ENCODE data around the gene DUOXA1. TPM values are rescaled to one million over a fixed set of nuclear protein-coding genes. Genes with fewer than 3 reads are reported as not detected.

DUOXA1 gene, protein sequence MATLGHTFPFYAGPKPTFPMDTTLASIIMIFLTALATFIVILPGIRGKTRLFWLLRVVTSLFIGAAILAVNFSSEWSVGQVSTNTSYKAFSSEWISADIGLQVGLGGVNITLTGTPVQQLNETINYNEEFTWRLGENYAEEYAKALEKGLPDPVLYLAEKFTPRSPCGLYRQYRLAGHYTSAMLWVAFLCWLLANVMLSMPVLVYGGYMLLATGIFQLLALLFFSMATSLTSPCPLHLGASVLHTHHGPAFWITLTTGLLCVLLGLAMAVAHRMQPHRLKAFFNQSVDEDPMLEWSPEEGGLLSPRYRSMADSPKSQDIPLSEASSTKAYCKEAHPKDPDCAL
- total RNA-seq, result under 1 TPM in 1 of 2 donors, not detected in 1; 0.58 TPM

DNA sequence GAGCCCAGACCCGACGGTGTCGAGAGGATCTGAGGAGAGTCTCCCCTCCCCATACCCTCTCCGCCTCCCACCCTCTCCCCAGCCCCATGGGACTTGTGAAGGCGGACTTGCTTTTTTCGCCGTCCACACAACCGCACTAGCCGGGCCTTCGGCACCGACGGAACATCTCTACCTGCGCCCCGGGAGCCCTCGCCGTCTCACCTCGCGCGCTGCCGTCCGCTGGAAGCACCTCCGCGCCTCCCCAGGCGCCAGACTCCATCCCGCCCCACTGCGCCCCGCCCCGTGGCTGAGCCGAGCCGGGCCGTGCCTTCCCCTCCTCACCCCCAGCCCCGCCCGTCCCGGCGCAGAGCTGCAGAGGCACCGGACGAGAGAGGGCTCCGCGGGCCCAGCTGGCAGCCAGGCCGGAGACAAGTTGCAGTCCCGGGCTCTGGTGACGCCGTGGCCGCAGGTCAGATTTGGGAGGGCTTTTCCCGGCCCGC lies at the start of gene DUOXA1, which contains the start of gene DUOX1:
Gene DUOXA1 (minus strand): TSS at position 229 of the 479 bp plus-strand sequence. CDS start 6,865 bp downstream, outside the sequence.
Gene DUOX1 (plus strand): TSS at position 344 of the 479 bp plus-strand sequence. CDS start 1,973 bp downstream, outside the sequence.
- Mint-ChIP-seq H3K27ac (no peak within 1 kb of the TSS), H3K4me1 (no peaks in the 10 kb centered on the region)
- ATAC-seq (replicated peaks), result peak; percentile 54

GRCh38 chr15:45177285-45177684 lies 47.6 kb upstream of the DUOXA1 start:
- no peak for ATAC-seq (replicated peaks)
- H3K36me3 Mint-ChIP-seq (ENCODE audit: low read depth), result peaks cover 76% of the 10 kb centered on the region
- H3K4me3 Mint-ChIP-seq, result no peak overlapping the region
- no peak overlapping the region for H3K27ac Mint-ChIP-seq
- no peaks in the 10 kb centered on the region for H3K9me3 Mint-ChIP-seq
- no peaks in the 10 kb centered on the region for H3K27me3 Mint-ChIP-seq
- H3K4me1 Mint-ChIP-seq, result peaks cover 20% of the 10 kb centered on the region

More for the DNA sequence above, at the start of gene DUOXA1, which contains the start of gene DUOX1:
- no peaks in the 10 kb centered on the region for H3K36me3 Mint-ChIP-seq (ENCODE audit: low read depth)
- peaks cover 50% of the 10 kb centered on the region for H3K27me3 Mint-ChIP-seq
- H3K4me3 Mint-ChIP-seq, result peak within 1 kb of the TSS; percentile 14
- no peaks in the 10 kb centered on the region for H3K9me3 Mint-ChIP-seq

DNA sequence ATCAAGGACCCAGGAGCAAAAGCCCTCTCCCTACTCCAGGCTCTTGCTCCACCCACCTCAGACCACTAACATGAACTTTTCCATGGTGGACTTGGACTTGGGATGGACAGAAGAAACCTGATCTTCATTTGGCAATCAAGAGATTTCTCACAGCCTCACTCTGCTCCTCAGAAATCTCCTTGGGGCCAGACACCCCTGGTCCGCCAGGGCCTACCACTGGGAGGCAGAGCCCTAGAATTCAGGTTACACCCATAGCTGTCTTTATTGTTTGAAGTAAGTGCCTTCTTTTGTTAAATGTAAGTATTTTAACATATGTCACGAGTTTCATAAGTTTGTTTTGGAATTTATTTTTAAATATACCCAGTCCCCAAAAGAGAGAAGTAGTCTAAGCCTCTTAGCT lies 44.9 kb upstream of the DUOXA1 start:
- Mint-ChIP-seq H3K36me3 (ENCODE audit: low read depth) (peaks cover 79% of the 10 kb centered on the region), H3K27me3 (no peaks in the 10 kb centered on the region), H3K9me3 (no peaks in the 10 kb centered on the region), H3K4me1 (peaks cover 5% of the 10 kb centered on the region), H3K27ac (no peak overlapping the region), H3K4me3 (no peak overlapping the region)
- no peak for ATAC-seq (replicated peaks)

- Mint-ChIP-seq H3K36me3 (ENCODE audit: low read depth) (peaks cover 79% of the 10 kb centered on the region), H3K4me3 (no peak overlapping the region), H3K27ac (no peak overlapping the region), H3K4me1 (peaks cover 5% of the 10 kb centered on the region), H3K27me3 (no peaks in the 10 kb centered on the region), H3K9me3 (no peaks in the 10 kb centered on the region)
- no peak for ATAC-seq (replicated peaks)
These were observed 44.4 kb upstream of the DUOXA1 start for GRCh38 chr15:45174069-45174468.

DNA sequence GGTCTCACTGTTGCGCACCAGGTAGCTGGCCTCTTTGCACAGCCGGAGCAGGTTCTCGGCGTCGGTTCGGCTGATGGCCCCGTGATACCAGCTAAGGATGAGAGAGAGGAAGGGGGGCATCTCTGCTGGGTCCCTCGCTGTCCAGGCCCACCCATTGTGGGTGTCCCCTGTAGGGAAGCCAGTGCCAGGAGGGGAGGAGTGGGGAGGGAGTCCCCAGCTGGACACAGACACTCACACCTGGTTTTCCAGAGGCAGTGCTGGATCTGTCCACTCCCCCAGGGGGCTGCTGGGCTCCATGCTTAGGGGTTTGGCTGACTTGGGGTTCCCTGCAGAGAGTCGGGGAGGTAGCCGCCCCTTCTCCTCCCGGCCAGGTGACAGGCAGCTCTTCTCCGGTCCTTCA lies 42.2 kb upstream of the DUOXA1 start:
- no peak overlapping the region for H3K4me3 Mint-ChIP-seq
- peaks cover 5% of the 10 kb centered on the region for H3K4me1 Mint-ChIP-seq
- H3K9me3 Mint-ChIP-seq, result no peaks in the 10 kb centered on the region
- no peaks in the 10 kb centered on the region for H3K27me3 Mint-ChIP-seq
- H3K36me3 Mint-ChIP-seq (ENCODE audit: low read depth), result peaks cover 60% of the 10 kb centered on the region
- no peak overlapping the region for H3K27ac Mint-ChIP-seq
- no peak for ATAC-seq (replicated peaks)

DNA sequence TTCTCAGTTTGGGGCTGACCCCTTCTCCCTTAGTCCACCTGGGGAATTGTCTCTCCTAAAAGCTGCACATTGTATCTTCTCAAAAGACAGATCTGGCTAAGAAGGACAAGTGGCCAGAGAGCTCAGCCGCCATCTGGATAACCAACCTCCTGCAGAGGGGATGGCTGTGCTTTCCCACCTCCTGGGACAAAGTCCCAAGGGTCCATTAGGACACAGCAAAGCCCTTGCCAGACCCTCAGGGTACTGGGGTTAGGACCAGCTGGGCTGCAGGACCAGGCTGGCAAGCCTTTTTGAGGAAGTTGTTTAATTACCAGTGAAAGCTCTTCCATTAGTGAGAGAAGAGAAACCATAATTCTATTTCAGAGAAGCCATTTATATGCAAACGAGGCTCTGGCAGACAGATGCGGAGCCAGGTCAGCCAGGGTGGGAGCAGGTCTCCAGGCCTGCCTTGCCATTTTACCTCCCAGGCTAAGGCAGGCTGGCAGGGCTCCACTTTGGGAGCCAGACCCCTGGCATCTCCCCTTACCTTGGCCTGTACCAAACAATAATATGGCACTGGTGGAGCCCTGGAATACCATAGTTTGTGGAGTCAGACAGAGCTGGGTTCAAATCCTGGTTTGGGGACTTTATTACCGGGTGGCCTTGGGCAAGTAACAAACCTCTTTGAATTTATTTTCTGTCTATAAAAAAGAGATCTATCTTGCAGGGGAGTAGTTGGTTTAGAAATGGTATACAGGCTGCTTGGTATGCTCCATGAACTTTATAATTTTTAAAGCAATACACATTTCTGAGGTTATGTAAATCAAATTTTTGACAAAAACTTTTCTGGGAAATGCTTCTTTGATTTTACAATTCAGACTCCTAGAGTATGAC lies 40.2 kb upstream of the DUOXA1 start:
- Mint-ChIP-seq H3K4me1 (no peaks in the 10 kb centered on the region), H3K4me3 (no peak overlapping the region), H3K27ac (no peak overlapping the region), H3K36me3 (ENCODE audit: low read depth) (peaks cover 52% of the 10 kb centered on the region), H3K27me3 (no peaks in the 10 kb centered on the region), H3K9me3 (no peaks in the 10 kb centered on the region)
- ATAC-seq (replicated peaks), result no peak

DNA sequence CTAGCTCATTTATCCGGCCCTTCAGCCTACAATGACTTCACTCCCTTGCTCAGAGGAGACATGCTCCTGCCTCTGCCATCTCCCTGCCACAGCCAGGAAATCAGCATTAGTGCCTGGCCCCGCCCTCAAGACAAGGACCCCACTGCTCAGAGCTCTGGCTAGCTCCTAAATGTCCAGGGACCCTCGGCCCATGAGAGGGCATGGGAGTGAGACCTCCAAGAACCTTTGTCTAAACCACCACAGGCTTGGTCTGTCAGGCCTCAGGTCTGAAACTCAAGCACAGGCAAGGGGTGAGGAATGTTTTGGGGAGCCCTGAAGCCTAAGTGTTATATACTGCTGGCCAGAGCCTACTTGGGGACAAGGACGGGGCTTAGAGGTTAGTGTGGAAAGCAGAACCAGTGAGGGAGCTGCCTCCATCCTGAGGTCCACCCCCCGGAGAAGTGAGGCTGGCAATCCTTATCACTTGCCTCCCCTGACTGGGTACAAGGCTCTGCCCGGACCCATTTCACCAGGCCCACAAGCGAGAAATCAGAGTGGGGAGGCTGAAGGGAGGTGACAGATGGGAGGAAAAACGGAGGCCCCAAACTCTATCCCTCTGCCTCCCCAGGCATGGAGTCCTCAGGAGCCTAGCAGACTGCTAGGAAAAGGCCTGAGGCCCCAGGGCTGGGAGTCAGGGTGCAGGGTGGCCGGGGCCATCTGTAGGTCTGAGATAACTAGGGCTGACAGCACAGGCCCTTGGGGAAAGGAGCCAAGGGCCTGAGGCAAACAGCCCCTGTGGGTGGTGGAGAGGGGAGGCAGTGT lies 39.3 kb upstream of the DUOXA1 start:
- no peak for ATAC-seq (replicated peaks)
- H3K4me1 Mint-ChIP-seq, result no peaks in the 10 kb centered on the region
- H3K36me3 Mint-ChIP-seq (ENCODE audit: low read depth), result peaks cover 50% of the 10 kb centered on the region
- H3K9me3 Mint-ChIP-seq, result no peaks in the 10 kb centered on the region
- no peak overlapping the region for H3K4me3 Mint-ChIP-seq
- H3K27me3 Mint-ChIP-seq, result no peaks in the 10 kb centered on the region
- H3K27ac Mint-ChIP-seq, result no peak overlapping the region

GRCh38 chr15:45168286-45168685 lies 38.6 kb upstream of the DUOXA1 start:
- ATAC-seq (replicated peaks), result no peak
- Mint-ChIP-seq H3K27me3 (no peaks in the 10 kb centered on the region), H3K9me3 (no peaks in the 10 kb centered on the region), H3K36me3 (ENCODE audit: low read depth) (peaks cover 49% of the 10 kb centered on the region), H3K4me3 (peak overlapping the region; percentile 65), H3K4me1 (no peaks in the 10 kb centered on the region), H3K27ac (no peak overlapping the region)

- Mint-ChIP-seq H3K4me1 (no peaks in the 10 kb centered on the region), H3K27me3 (no peaks in the 10 kb centered on the region), H3K9me3 (no peaks in the 10 kb centered on the region), H3K4me3 (peak overlapping the region; percentile 65), H3K36me3 (ENCODE audit: low read depth) (peaks cover 44% of the 10 kb centered on the region), H3K27ac (peak overlapping the region; percentile 82)
- ATAC-seq (replicated peaks), result no peak
These were observed 38.0 kb upstream of the DUOXA1 start for GRCh38 chr15:45167631-45168205.

DNA sequence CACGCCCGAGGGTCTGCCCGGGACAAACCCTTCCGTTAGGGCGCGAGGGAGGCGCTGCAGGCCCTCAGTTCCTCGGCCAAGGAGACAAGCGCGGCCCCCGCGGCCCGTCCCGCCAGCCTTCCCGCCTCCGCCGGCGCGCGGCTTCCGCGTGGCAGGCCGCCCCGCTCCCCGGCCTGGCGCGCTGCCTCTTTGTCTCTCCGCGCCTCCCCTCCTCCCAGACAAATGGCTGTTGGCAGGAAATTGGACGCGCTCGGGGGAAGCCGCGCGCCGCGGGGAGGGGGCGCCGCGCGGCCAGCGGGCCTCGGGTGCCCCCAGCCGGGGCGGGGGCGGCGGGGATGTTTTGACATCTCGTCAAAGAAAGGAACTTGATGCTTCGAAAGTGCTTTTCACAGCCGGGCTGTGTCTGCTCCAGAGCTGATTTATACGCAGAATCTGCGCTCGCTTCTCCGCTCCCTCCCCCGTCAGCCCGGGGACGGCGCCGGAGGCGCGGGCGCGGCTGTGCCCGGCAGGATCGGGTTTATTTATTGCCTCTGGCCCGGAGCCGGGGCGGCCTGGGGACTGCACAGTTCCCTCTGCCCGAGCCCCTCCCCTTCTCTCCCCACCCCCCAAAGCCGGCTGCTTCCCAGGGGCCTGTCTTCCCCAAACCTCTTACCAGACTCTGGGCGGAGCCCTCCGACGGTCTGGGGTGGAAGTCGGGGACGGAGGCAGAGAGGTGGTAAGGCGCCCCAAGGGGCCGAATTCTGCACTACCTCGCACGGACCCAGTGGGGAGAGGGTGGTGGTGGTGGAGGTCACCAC lies 37.4 kb upstream of the DUOXA1 start:
- peak overlapping the region; percentile 76 for H3K4me3 Mint-ChIP-seq
- no peaks in the 10 kb centered on the region for H3K27me3 Mint-ChIP-seq
- no peaks in the 10 kb centered on the region for H3K9me3 Mint-ChIP-seq
- peaks cover 42% of the 10 kb centered on the region for H3K36me3 Mint-ChIP-seq (ENCODE audit: low read depth)
- ATAC-seq (replicated peaks), result peak; percentile 85
- peak overlapping the region; percentile 82 for H3K27ac Mint-ChIP-seq
- H3K4me1 Mint-ChIP-seq, result peaks cover 1% of the 10 kb centered on the region

GRCh38 chr15:45165536-45165935 lies 35.9 kb upstream of the DUOXA1 start:
- no peak for ATAC-seq (replicated peaks)
- Mint-ChIP-seq H3K27me3 (no peaks in the 10 kb centered on the region), H3K9me3 (no peaks in the 10 kb centered on the region), H3K36me3 (ENCODE audit: low read depth) (peaks cover 44% of the 10 kb centered on the region), H3K4me1 (peaks cover 5% of the 10 kb centered on the region), H3K27ac (peak overlapping the region; percentile 68), H3K4me3 (peak overlapping the region; percentile 76)

DNA sequence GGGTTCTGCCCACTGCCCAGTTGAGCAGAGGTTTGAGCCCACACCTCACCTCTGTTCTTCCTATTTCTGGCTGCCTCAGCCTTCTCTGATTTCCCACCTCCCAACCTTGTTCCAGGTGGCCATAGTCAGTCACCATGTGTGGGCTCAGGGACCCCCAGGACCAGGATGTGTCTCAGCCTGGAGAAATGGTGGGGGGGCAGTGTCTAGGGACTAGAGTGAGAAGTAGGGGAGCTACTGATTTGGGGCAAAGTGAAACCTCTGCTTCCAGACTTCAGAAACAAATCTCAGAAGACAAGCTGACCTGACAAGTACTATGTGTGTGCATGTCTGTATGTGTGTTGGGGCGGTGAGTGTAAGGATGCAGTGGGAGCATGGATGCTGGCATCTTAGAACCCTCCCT lies 35.2 kb upstream of the DUOXA1 start:
- Mint-ChIP-seq H3K27me3 (no peaks in the 10 kb centered on the region), H3K27ac (peak overlapping the region; percentile 68), H3K4me1 (peaks cover 5% of the 10 kb centered on the region), H3K4me3 (peak overlapping the region; percentile 76), H3K36me3 (ENCODE audit: low read depth) (peaks cover 44% of the 10 kb centered on the region), H3K9me3 (no peaks in the 10 kb centered on the region)
- ATAC-seq (replicated peaks), result no peak

- Mint-ChIP-seq H3K9me3 (no peaks in the 10 kb centered on the region), H3K27me3 (no peaks in the 10 kb centered on the region), H3K4me1 (peaks cover 5% of the 10 kb centered on the region), H3K36me3 (ENCODE audit: low read depth) (peaks cover 46% of the 10 kb centered on the region), H3K4me3 (no peak overlapping the region), H3K27ac (peak overlapping the region; percentile 68)
- no peak for ATAC-seq (replicated peaks)
These were observed 33.8 kb upstream of the DUOXA1 start for GRCh38 chr15:45163508-45163856.

Measured in activated T-helper 17 cell treated with anti-CD3 and anti-CD28 coated beads, Interleukin-2, amount 50 U/mL, for 72 hours (primary cell).